Erythroblast (primary cell): ENCODE results near the gene CENPX.

ENCODE experiments used
- GATA1 ChIP-seq: IDR thresholded peaks from 2 replicates; pipeline ENCODE4 v1.6.1; 2011; ENCODE audit warnings: low read depth, mild to moderate bottlenecking, control low read depth, low read length, moderate library complexity
- POLR2A ChIP-seq: IDR thresholded peaks from 2 replicates; pipeline ENCODE4 v1.6.1; 2011; ENCODE audit warnings: mild to moderate bottlenecking, low read length

GRCh38 chr17:82051776-82052637 is 29.3 kb upstream of the CENPX start, which contains the start of the genes GPS1 and RFNG:
- TF ChIP-seq POLR2A (no peak), GATA1 (no peak)
